NCI-H146 (cell line): ENCODE data around the gene RAPSN.

Experiments used
- DNase-seq: peaks from one replicate; lab custom pipeline; 2025; lab: John Stamatoyannopoulos, UW

Gene RAPSN

DNA sequence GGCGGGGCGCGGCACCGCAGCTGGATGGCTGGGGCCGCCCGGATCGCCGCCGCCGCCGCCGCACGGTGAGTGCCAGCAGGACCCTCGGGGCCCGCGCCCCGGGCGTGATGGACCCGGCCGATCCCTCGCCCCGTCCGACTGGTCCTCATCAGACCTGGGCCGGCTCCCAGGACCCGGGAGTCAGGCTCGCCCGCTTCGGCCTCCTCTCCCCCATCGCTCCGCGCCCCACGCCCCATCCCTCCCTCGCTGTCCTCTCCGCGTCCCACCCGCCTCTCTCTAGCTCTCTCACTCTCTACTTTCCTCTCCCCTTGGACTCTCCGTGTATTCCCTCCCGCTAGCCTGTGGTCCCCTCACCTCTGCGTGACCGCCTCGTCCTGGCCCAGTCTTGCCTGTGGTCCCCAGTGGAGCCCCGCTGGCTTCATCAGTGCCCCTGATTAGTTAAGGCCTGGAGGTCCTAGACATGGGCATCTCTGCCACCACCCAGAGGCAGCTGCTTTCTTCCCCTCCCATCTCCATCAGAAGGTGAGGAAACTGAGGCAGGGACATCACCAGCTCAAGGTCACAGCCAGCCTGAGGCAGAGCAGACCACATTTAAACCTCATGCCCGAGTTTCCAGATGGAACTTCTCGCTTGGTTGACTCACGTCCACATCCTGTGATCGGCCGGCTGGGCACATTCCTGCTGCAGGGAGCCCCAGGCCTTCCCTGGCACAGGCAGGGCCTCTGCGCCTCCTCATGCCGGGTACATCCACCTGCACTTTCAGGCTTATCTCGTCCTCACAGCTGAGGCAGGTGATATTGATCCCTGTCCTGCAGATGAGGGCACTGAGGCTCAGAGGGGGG lies 40.1 kb downstream of the RAPSN start:
- DNase-seq: peak; percentile 67

DNA sequence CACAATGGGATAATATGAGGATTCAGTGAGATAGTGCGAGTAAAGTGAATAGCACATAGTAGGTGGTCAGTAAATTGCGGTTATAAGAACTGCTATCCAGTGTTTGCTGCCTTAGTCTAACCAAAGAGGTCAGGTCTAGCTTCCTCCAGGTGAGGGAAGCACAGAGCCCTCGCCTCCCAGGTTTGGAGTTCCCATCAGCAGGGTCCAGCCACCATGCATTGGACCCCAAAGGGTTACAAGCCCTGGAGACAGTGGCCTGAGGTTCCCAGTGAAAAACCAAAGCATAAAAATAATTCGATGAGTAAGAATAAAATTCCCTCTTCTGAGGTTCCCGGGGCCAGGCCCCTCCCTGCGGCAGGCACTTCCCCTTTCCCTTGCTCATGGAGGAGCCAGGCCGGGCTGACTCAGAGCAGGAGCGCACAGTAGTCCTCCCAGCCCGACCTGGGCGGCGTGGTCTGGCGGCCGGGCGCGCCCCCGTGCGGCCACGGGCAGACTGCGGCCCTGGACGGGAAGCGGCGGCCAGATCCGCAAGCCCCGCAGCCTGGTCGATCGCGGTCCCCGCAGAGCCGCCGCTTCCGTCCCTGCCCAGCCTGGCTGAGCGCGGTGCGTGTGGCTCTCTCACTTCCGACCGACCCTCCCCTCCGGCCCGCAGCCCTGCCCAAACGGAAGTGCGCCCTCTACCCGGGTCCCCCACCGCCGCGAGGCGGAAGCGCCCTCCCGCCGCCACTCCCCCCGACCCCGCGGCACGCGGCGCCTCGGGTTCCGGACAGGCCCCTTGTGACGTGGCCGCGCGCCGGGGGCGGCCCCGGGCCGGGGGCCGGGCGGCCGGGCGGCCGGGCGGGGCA lies 41.0 kb downstream of the RAPSN start, which contains the start of gene SLC39A13:
TSS of gene SLC39A13 (plus strand) at position 845 of the 845 bp plus-strand sequence. CDS start 1,505 bp downstream, outside the sequence.
- peak; percentile 94 for DNase-seq

DNA sequence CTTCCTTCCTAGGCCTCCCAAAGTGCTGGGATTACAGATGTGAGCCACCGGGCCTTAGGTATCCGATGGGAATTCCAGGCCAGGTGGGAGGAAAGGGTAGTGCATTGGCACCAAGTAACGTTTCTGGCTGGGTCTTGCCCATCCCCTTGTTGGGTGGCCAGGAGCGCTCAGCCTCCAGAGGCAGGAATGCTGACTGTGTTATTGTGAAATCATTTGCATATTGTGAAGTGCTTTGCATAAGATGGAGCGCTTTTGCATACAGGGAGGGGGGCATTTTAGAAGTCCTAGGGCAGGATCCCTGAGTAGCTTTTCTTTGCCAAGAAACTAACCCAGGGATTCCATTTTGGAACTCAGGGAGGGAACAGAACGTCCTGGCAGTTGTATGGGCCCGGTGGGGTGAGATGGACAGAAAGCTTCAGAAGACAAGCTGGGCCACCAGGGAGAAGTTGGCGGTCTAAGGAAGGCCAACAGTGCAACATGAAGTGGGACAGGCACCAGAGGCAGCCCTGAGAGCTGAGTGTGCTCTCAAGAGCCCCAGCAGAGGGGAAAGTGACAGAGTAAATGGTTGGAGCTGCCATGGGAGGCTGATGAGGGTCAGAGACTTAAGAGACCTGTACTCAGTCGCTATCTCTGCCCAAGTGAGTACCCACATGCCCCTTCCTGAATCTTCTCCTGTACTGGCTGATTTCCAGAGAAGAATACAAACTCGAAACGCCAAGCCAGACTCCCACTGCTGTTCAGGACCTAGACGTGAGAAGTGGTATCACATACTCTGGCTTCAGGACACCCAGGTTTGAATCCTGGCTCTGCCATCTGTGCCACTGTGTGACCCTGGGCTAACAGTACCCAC lies 41.8 kb downstream of the RAPSN start:
- no peak for DNase-seq

DNA sequence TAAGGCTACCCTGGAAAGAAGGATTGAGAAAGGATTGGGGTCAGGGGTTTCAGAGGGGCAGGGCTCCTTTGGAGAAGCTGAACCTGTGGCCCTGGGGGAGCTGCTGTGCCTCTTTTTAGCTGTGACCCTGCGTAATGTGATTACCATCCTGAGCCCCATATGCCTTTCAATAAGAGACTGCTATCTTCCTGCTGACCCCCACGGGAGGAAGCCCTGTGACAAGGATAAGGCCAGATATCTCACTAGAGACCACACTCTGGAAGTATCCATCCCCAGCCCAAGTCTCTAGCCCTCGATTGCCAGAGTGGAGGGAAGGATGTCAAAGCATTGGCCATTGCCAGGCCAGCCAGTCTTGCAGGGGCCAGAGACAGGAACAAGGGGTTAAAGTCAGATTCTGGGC lies 45.4 kb downstream of the RAPSN start:
- no peak for DNase-seq

DNA sequence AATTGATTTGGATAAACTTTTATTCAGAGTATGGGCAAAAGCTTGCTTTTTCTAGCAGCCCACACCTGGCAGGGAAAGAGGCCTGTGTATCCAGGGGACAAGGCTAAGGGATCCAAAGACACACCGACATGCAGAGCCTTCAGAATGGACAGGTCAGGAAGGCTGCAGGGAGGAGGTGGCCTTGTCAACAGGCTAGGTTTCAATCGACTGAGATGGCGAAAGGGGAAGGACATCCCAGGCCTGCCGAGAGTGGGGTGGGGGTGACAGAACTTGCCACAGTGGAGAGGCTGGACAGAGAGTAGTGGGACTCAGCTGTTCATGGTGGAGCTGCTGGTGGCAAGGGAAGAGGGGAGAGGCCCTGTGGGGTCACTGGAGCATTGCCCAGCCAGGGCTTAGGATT lies 45.8 kb downstream of the RAPSN start:
- no peak for DNase-seq

DNA sequence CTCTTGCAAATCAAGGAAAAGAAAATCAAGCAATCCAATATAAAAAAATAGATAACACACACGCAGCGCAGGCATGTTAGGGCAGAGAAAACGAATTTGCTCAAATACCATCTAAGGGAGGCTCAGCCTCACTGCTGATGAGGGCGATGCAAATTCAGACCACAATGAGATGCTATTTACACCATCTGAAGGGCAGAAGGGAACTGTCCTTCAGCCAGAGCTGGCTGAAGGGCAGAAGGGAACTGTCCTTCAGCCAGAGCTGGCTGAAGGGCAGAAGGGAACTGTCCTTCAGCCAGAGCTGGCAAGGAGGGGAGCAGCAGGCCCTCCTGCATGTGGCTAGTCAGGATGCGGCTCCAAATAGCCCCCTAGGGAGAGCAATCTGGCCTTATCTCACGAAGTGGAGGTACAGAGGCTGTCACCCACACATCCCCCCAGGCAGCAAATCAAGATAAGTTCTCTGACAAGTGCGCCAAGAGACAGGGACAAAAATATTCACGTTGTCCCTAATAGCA lies 48.1 kb downstream of the RAPSN start:
- DNase-seq: peak; percentile 46

DNA sequence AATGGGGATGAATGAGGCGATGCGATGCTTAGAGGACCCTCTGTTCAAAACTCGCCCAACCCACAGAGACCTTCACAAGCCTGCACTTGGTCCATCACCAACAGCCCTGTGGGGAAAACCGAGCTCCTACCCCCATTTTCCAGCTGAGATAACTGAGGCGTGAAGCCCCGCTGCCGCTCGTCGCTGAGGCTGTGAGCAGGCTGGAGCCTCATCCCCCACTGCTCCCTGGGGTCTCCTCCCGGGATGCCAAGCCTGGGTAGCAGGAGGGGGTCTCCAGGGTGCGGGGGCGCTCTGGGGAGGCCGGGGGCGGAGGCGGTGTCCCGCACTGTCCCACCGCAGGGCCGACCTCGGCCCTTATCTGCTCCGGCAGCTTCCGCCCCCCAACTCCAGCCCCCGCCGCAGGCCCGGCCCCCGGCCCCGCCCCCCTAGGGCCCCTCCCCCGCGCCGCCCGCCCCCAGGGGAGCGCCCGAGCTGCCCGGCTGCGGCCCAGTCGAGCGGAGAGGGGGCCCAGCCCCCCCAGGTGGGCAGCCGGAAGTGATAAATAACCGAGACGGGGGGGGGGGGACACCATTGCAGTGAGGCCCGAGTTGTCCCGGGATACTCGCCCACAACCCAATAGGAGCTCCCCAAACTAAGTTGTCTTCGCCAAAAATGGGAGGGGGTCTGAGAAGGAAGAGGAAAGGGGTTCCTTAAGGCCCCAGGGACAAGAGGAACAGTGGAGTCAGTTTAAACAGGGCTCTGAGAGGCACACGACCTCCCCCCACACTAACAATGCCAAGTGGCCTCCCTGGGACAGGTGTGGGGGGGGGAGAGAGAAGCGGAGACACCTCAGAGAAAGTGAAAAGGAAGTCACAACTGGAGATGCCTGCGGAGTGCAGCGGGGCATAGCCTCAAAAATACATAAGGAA lies 48.8 kb downstream of the RAPSN start:
- DNase-seq: peak; percentile 38

DNA sequence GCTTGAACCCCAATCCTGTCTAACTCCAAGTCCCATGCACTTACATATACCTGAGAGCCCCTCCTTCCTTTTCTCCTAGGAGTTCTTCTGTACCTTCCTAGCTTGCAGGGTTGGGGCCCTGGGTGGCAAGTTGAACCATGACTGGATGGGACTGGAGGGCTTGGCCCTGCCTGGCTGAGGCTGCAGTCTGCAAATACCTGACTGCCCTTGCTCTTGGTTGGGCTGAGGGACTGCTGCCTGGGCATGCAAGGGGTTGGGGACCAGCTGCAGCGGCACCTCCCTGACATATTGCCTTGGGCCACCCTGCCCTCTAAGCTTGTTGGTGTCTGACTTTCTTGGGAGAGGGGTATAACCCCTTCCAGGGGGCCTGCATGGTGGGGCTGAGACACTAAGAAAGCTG lies 50.4 kb downstream of the RAPSN start:
- no peak for DNase-seq

DNA sequence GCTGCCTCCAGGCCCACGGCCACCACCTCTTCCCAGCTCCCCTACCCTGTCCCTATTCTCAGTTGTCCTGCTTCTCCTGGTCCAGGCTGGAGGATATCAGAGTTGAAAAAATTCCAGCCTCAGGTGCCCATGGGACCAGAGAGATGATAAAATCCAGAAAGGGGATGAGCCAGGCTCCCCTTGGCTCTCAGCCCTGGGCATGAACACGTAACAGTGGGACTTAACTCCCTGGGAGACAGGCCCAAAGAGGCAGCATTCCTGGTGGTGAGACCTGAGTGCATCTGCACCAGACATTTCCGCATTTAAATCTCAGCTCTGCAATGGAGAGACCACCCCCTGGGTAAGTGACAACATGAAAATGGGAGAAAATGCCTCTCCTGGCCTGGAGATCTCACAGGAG lies 50.9 kb downstream of the RAPSN start:
- DNase-seq: no peak

DNA sequence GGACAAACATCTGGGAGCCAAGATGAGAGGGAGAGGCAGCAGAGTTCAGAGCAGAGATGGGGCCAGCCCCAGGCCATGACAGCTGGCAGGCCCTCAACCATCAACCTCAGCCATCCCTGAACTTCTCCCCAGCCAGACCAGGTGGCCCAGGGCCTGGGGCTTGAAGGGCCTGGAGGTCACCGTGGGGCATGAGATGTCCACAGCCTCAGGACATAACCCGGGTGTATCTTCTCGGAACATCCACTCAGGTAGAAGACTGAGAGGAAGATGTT lies 53.0 kb downstream of the RAPSN start:
- no peak for DNase-seq

DNA sequence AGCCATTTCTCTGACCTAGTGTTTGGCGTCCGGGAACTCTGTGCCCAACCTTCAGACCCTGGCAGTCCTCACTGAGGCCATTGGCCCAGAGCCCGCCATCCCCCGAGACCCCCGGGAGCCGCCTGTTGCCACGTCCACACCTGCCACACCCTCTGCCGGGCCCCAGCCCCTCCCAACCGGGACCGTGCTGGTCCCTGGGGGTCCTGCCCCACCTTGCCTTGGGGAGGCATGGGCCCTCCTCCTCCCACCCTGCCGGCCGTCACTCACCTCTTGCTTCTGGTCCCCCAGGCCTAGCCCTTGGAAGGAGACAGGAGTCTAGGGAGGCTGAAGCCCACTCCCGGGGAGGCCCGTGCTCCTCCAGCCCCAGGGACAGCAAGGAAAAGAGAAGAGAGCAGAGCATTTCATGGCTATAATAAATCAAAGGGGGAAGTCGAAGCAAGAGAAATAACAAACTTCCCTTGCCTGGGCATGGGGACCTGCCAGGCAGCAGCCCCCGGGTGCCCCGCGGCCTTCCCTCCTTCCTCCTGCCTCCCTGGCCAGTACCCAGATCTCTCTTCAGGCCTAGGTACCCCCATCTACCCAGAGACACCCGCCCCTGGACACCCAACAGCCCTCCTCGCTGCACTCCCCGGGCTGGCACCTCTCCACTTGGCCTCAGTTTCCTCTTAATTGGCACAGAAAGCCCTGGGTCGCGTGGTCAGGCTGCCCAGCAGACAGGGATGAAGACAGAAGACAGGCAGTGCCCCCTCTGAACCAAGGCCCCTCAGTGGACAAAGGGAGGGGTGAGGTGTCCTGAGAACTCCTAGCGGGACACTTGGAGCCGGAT lies 53.5 kb downstream of the RAPSN start:
- no peak for DNase-seq

DNA sequence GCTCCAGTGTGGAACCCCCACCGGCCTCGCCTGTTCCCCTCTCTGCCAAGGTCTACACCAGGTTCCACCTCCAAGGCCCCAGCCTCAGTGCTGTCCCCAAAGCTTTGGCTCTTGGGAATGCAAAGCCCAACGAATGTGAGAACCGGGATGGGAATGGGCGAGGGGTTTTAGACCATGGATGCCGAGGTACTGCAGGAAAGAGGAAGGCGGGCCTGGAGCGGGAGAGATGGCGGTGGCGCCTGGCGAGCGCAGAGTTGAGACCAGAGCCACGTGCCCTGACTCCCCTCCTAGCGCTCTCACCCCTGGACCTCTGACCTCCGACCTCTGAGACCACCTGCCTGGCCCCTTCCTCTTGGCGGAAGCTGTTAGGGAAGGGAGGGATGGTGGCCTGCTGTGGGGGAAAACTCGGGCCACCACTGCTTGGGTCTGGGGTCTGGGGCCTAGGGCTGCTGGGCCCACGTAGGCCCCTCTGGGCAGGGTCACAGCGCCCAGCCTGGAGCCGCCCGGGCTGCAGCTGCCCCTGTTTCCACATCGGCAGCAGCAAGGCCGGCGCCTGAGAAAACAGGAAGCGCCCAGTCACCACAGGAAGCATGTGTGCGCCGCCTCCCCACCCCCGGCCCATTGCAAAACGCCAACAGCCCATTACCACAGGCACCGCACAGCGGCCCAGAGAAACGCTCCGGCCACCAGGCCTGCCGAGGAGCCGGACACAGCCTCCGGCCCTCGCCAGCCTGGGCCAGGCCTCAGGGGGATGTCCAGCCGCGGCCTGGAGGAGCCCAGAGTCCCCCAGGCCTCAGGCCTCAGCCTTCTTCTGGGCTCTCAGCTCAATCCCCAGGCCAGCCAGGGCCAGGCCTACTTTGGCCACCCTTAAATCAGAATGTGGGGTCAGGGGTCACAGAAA lies 54.4 kb downstream of the RAPSN start:
- DNase-seq: no peak

DNA sequence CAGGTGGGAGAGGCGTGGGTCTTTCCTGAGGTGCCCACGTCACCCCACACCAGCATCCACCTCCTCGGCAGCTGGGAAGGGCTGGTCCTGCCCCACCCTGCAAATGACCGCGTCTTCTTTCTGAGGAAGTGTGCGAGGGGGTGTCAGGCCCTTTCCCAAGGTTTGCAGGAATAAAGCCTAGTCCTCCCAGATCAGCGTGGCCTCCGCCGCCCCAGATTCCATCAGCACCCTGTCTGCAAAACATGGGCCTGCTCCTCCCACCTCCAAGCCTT lies 55.0 kb downstream of the RAPSN start:
- DNase-seq: no peak

DNA sequence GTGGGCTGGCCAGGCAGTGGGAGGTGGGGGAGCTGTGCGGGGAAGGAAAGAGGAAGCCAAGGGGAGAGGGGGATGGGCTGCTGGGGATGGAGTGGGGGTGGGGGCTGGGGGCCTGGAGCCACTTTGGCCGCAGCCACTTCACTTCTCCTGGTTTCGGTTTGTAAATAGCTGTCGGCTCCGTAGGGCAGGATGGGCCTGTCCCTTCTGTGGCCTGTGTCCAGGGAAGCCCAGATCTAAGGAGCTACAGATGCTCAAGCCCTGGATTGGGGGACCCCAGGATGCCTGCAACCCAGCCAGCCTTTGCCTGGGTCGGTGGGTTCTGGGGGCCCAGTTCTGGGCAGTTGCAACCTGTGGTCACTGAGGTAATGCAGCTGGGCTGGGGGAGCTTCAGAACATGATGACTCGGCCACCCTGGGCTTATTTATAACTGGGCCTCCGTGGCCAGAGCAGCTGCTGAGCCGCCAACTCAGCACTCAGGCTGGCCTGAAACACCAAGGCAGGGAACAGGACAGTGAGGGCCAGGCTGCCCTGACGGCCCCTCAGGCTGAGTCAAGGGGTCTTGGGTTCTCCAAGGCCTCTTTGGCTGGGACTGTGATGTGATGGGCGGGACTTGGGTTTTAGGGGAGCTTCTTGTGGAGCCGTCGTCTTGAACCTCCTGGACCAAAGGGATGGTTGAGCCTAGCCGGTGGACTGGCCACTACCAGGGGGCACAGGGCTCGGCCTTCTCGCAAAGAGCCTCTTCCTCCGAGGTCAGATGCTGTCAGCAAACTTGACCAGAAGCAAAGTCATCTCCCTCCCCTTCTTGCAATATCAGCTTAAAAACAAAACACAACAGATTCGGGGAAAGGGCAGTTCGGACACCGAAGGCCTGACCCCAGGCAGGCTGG lies 55.5 kb downstream of the RAPSN start:
- no peak for DNase-seq

DNA sequence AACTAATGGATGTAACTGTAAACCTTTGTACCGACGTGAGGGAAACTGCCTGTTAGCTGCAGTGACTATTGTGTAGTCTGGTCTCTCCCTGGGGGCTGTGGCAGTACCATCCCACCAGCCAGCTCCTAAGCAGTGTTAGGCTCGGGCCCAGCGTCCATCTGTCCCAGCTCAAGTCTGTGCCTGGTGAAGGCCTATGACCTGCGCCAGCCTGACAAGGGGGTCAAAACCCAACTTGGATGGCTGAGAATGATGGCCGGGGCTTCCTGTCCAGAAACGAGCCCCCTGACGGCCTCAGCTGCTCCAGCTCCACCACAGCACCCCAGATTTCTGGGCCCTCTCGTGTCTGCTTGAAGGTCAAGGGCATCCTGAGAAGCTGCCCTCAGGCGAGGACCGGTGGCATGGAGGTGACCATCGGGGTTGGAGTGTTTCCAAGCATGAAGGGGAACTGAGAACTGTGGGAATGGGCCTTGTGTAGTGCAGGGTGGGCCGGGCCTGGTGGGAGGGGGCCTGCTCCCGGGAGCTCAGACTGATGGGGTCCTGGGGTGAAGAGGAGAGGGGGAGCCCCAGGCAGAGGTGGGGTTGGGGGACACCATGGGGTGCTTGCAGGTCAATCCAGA lies 56.3 kb downstream of the RAPSN start:
- DNase-seq: no peak

DNA sequence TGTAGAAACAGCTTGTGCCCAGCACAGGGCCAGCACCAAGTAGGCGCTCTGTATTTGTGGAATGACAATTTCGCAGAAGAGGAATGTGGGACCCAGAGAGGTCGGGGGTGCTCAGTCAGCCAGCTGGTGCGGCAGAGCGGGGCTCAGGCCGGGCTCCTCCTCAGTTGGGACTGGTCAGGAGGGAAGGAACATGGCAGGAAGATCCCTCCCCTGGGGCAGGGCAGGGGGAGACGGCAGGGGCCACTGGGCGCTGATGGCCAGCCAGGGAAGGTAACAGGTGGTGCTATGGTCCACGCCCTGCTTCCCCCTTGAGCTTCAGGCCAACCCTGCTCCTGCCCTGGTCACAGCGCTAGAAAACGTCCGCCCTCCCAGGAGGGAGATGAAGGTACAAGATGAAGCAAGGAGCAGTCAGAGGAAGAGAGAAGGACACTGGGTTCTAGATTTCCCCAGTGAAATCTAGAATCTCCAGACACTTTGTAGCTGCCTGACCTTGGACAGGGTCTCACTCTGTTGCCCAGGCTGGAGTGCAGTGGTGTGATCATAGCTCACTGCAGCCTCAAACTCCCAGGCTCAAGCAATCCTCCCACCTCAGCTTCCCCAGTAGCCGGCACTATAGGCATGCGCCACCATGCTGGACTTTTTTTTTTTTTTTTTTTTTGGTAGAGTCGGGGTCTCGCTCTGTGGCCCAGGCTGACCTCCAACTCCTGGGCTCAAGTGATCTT lies 57.1 kb downstream of the RAPSN start:
- no peak for DNase-seq

DNA sequence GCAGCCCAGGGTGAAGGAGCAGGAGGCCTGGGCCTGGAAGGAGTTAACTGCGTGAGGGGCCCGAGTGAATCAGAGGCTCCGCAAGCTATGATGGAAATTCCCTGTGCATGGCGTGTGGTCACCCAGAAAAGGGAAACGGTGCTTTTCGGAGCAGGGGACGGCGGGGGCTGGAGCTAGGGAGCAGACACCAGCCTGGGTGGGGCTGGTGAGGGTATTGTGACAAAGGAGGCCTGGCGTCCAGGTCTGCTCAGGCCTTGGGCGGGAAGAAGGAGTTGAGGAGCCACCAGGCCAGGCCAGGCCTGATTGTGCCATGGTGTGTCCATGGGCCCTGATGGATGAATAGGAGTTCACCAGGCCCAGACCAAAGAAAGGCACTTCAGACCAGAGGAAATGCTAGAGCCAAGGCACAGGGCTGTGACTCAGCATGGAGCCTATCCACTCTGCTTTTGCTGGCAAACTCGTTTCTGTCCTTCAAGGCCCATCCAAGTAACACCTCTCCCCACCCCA lies 57.8 kb downstream of the RAPSN start:
- DNase-seq: no peak
